Measurements from ENCODE around the gene MESP2.
"Not testable (repeated sequence)": the region's sequence is repeated elsewhere in the genome, so short reads cannot be mapped to it uniquely, and the experiment has no call there.

MESP2 gene

DNA sequence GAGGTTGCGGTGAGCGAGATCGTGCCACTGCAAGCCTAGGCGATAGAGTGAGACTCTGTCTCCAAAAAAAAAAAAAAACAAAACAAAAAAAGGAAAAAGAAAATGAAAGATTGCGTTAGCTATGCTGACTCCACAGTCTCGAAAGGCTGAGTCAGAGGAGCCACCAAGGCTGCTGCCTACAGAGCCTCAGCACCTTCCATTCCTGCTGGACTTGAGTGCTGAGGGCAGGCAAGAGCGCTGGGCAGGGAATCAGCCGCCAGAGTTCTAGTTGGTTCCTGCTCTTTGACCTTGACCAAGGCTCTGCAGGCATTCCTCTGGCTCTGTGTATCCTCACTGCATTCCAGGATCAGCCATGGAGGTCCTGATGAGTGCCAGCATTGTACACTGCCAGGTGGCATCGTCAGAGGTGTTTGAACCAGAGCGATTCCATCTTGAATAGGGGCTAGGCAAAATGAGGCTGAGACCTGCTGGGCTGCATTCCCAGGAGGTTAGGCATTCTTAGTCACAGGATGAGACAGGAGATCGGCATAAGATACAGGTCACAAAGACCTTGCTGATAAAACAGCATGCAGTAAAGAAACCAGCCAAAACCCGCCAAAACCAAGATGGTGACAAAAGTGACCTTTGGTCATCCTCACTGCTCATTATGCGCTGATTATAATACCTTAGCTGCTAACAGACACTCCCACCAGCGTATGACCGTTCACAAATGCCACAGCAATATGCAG lies 5.9 kb downstream of the MESP2 start:
- no peak for DNase-seq (ENCODE audit: low read depth)

DNA sequence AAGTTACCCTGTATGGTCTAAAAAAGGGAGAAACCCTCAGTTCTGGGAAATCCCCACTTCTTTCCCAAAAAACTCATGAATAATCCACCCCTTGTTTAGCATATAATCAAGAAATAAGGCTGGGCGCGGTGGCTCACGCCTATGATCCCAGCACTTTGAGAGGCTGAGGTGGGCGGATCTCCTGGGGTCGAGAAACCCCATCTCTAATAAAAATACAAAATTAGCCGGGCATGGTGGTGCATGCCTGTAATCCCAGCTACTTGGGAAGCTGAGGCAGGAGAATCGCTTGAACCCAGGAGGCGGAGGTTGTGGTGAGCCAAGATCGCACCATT lies 6.5 kb downstream of the MESP2 start:
- DNase-seq (ENCODE audit: low read depth), result not testable (repeated sequence)

- DNase-seq (ENCODE audit: low read depth), result no peak
Observed at GRCh38 chr15:89783111-89783860, 7.2 kb downstream of the MESP2 start.

GRCh38 chr15:89783861-89784685 lies 7.9 kb downstream of the MESP2 start:
- DNase-seq (ENCODE audit: low read depth), result no peak

DNA sequence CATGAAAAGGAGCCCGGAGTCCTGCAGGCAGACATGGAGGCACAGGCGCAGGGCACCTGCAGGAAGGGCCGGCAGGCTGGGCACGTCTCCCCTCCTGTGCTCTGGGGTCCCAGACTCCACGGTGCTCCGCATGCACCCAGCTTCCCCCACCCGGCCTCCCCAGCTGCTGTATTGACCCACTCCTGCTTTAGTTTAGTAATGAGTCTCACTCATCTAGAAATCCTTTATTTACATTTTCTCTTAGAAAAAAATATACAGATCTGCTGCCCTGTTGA lies 8.5 kb downstream of the MESP2 start:
- no peak for DNase-seq (ENCODE audit: low read depth)

- DNase-seq (ENCODE audit: low read depth), result no peak
Observed at GRCh38 chr15:89785064-89785773, 9.1 kb downstream of the MESP2 start.

DNA sequence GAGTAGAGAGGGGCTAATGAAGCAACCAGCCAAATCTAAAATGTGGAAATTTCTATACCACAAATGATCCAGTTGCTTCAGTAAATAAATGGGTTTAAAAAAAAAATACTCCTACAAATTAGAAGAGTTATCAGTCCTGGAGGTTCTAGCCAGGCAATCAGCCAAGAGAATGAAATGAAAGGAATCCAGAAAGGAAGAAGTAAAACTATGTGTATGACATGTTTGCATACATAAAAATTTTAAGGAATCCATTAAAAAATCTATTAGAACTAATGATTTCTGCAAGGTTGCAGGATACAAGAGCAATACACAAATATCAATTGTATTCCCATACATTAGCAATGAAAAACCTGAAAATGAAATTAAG lies 9.6 kb downstream of the MESP2 start:
- DNase-seq (ENCODE audit: low read depth), result no peak

DNA sequence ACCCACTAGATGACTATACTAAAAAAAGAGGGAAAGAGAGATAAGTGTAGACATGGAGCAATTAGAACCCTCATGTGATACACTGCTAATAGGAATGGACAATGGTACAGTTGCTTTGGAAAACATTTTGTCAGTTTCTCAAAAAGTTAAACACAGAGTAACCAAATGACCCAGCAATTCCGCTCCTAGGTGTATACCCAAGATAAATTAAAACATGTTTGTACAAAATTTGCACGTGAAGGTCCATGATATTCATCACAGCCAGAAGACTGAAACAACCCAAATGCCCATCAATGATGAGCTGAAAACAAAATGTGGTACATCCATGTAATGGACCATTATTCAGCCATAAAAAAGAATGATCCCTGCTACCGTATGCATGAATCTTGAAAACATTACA lies 11.8 kb downstream of the MESP2 start:
- no peak for DNase-seq (ENCODE audit: low read depth)

DNA sequence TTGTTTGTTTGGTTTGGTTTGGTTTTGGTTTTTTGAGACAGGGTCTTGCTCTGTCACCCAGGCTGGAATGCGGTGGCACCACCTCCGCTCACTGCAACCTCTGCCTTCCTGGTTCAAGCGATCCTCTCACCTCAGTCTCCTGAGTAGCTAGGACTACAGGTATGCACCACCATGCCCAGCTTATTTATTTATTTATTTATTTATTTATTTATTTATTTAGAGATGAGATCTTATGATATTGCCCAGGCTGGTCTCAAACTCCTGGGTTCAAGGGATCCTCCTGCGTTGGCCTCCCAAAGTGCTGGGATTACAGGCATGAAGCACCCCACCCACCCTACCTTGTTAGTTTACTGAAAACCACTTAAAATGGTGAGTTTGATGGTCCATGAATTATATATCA lies 12.5 kb downstream of the MESP2 start:
- DNase-seq (ENCODE audit: low read depth), result not testable (repeated sequence)

GRCh38 chr15:89790206-89790605 lies 14.1 kb downstream of the MESP2 start:
- no peak for DNase-seq (ENCODE audit: low read depth)

DNA sequence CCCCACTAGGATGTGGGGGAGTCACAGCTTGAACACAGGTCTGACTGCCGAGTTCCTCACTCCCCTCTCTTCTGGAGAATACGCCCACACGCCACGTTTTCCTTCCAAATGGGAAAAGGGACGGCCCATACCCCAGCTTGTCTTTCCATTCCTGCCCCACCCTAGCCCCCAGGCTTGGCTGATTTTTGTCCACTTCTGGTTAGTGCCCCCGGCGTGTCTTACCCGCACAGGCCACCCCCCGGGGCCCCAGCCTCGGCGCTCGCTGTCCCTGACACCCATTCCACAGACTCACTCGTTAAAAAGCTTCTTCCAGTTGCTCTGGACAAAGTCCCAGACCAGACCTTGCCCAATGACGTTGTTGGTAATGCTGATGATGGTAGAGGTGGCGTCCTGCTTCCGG lies 14.5 kb downstream of the MESP2 start:
- no peak for DNase-seq (ENCODE audit: low read depth)

- no peak for DNase-seq (ENCODE audit: low read depth)
Observed at GRCh38 chr15:89792106-89792805, 16.1 kb downstream of the MESP2 start.

- no peak for DNase-seq (ENCODE audit: low read depth)
Observed at GRCh38 chr15:89794627-89795241, 18.6 kb downstream of the MESP2 start.

DNA sequence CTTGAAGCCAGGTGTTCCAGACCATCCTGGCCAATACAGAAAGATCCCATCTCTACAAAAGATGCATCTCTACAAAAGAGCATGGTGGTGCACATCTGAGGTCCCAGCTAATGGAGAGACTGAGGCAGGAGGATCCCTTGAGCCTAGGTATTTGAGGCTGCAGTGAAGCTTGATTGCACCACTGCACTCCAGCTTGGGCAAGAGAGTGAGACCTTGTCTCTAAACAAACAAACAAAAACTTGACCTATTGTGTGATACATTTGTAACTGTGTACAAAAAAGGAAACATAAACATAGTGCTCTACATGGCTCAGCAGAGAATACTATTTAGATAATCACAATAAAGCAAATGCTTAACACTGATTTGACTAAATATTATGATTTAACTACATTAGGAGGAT lies 19.9 kb downstream of the MESP2 start:
- no peak for DNase-seq (ENCODE audit: low read depth)

- no peak for DNase-seq (ENCODE audit: low read depth)
Observed at GRCh38 chr15:89797678-89798201, 21.6 kb downstream of the MESP2 start.

DNA sequence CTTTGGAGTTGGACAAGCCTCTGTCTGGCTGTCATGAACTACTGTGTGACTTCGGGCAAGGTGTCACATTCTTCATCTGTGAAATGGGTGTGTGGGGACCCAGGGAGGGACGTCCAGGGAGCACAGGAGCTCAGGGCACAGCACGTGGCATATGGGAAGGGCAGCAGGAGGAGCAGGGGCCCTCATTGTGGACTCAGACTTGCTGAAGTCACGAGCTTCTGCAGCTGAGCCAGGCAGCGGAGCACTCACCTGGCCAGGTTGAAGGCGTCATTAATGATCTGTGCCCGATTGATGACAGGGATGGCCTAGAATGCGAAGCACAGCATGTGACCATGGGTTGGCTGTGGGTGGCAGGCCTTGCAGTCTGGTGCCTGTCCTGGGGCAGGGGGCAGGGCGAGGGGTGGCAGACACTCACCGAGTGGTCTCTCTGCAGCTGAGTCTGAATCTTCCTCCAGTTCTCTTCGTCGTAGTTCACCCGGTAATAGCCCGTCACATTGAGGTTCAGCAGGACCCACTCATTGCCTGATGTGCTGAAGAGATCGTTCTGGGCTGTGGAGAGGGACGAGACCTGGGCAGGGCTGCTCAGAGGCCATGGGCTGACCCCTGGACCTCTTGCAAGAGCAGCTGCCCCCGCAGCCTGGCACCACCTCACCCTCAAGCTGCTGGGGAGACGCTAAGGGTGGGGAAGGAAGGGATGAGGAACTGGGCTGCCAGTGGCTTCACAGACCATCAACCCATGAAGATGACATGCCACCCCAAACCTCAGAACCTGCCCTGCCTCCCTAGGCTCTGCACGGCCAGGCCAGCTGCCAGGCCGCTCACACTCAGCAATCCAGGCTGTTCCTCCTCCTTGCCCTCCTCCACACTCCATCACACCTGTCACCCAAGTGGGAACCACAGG lies 23.1 kb downstream of the MESP2 start:
- DNase-seq (ENCODE audit: low read depth), result no peak

DNA sequence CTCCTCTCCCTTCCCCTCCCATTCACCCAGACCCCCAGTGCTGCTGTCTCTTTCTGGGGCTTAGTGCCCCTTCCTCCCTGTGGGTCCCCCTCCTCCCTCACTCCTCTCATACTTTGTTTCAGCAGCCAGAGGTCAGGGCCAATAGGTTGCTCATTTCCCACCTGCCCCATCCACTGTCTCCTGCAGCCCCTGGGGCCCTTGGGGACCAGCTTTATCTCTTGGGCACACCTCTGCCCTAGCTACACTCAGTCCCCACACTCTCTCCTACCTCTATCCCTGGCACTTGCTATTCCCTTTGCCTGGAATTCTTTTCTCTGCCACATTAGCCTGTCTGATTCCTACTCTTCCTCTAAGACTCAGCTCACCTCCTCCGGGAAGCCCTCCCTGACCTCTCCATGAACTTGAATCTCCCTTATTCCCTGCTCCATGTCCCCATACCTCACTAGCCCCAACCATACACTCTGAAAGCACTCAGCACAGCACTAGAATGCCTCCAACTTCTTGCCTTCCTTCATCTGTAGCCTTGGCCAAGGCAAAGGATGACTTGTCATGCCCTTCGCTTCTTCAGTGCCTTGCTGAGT lies 23.9 kb downstream of the MESP2 start:
- DNase-seq (ENCODE audit: low read depth), result no peak

DNA sequence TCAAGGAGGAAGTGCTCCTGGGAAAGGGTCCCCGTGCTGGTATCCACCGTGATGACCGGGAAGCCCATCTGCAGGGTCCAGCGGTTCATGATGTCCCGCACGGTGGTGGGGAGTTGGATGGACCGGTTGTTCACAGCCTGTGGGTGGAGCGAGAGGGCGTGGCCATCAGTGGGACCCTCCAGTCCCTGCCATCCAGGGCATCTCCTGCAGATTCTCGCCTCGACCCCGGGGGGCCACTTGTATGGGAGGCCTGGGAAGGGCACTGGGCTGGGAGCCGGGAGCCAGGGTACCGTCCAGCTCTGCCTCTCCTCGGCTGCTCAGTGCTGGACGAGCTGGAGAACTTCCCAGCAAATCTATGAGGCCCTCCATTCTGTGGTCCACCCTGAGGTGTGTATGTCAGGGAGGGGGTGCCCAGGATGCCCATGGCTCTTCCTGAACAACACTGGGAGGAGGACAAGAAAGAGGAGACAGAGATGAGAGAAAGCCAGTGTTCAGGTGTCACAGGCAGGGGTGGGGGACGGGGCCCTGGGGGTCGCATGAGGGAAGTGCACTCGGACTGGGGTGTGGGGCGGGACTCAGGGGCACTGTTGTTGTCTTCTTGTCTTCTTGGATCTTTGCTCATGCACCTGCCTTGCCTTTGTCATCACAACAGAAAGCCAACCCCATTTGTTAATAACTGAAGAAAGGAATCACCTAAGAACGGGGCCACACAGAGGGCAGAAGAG lies 25.5 kb downstream of the MESP2 start:
- no peak for DNase-seq (ENCODE audit: low read depth)

- DNase-seq (ENCODE audit: low read depth), result no peak
Observed at GRCh38 chr15:89802231-89802928, 26.2 kb downstream of the MESP2 start.
